OCI-M2 (cell line): ENCODE results near the gene ANKRD39.

Source experiments
- DNase-seq: peaks from one replicate; lab custom pipeline; 2025; ENCODE audit not compliant: unreplicated experiment; lab: John Stamatoyannopoulos, UW

Gene ANKRD39

GRCh38 chr2:96831679-96832078 lies 26.1 kb downstream of the ANKRD39 start:
- DNase-seq = no peak

GRCh38 chr2:96830044-96830562 lies 27.7 kb downstream of the ANKRD39 start:
- no peak for DNase-seq

DNA sequence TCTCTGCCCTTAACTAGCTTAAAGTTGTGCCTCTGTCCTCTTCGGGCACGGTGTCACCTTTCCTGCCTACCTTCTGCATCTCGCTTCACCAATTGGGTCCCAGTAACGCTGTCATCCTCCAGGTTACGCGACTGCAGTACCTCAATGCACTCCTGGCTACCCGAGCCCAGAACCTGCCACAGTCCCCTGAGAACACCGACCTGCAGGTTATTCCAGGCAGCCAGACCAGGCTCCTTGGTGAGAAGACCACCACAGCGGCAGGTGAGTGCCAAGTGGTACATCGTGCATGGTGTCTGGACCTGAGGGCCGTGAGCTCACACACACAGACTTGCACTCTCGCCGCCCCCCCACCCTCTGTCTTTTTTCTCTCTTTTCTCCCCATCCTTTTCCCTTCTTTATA lies 28.9 kb downstream of the ANKRD39 start:
- DNase-seq = no peak

DNA sequence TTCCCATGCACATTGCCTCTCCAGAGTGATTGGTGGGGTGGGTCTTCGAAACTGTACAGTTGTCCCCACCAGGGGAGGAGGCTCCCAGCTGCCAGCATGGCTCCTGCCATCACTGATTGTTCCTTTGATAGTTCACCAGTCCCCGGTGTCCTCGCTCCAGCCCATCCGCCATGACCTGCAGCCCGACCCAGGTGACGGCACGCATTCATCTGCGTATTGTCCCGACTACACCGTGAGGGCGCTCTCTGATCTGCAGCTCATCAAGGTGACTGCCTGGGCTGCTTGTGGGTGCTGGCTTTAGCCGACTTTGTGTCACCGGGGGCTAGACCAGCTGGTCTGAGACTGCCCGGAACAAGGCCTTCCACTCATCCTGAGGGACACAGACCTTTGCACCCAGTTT lies 29.4 kb downstream of the ANKRD39 start:
- no peak for DNase-seq

GRCh38 chr2:96826546-96827278 lies 31.1 kb downstream of the ANKRD39 start:
- no peak for DNase-seq

GRCh38 chr2:96825057-96825456 lies 32.8 kb downstream of the ANKRD39 start:
- no peak for DNase-seq

DNA sequence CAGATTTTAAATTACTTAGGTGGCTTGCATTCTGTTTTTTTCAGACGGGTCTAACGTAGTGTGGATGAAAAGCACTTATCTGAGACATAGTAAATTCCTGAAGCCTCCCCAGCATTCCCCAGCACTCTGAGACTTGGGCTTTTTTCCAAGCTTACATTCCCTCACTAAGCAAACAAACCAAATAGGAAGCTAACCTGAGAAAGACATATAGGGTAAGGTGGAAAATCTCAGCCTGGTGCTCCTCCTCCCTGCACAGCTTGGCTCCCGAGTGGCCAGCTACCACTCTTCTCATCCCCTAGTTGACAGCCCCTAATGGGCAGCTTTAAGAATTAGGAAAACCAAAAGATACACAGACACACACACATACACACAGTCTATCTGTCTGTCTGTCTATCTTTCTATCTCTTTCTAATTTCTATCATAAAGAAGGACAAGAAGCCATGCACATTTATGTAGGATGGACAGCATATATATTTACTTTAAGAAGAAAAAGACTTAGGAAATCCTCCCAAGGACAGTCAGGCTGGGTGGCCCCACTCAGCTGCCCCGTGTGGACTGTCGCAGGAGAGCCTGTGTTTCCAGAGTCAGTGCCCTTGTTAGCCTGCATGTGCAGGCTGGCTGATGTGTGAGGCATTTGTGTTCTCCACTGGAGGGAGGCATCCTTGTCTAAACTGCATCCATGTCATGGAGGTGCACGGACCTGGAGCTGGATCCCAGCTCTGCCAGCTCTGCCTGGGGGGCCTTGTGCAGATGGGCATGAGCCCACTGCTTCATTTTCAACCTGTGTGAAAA lies 33.5 kb downstream of the ANKRD39 start:
- DNase-seq = no peak

- DNase-seq = no peak
Measured at GRCh38 chr2:96823198-96823597, 34.6 kb downstream of the ANKRD39 start.

- no peak for DNase-seq
Measured at GRCh38 chr2:96822786-96823185, 35.0 kb downstream of the ANKRD39 start.

DNA sequence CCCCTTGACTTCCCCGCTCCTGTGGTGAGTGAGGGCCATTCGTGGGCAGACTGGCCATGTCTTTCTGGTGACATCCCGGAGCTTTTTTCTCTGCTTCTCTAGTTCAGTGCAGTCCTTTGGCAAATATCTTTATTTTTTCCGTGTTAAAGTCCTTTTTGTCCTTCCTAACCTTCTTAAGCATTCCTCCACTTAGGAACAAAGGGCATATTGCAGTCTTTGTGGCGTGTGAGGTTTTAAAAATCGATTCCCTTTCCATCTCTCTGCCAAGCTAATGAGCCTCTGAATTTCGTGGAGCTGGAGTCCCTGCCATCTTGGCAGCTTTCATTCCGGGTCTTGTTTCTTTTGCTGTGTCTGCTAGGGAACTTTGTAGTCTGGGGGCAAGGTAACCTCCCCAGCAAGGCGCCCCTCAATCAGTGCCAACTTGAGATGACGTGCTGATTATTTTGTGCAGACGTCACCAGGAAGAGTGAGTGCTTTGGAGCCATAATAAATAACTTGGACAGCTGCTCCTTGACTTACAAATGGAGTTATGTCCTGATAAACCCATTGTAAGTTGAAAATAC lies 36.6 kb downstream of the ANKRD39 start:
- no peak for DNase-seq

DNA sequence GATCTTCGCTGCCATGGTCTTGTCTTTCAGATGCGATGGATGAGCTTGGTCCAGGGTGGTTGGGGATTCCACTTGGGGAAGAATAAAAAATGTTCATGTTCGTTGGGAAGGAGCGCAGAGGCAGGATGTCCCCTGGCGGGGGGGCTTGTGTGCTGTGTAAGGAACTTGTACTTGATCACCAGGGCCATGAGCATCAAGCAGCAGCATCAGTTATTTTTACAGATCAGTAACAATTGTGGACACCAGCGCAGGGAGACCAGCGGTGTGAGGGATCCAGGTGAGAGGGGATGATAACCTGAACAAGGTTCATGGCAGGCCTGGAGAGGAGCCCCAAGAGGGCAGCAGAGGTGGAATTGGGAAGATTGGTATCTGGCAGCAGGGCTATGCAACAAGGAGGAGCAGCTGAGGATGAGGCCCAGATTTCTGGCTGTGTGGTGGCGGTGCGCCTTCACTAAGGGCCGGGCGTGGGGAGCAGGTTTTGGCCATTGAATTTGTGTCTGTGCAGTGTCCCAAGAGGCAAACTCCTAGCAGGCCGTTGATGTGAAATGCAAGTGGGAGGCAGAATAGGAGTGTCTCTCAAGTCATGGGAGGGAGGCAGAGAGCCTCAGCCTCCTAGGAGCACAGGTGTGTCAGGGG lies 37.8 kb downstream of the ANKRD39 start:
- DNase-seq = no peak

- no peak for DNase-seq
Measured at GRCh38 chr2:96819128-96819875, 38.5 kb downstream of the ANKRD39 start.

GRCh38 chr2:96817882-96818281 lies 39.9 kb downstream of the ANKRD39 start:
- no peak for DNase-seq

DNA sequence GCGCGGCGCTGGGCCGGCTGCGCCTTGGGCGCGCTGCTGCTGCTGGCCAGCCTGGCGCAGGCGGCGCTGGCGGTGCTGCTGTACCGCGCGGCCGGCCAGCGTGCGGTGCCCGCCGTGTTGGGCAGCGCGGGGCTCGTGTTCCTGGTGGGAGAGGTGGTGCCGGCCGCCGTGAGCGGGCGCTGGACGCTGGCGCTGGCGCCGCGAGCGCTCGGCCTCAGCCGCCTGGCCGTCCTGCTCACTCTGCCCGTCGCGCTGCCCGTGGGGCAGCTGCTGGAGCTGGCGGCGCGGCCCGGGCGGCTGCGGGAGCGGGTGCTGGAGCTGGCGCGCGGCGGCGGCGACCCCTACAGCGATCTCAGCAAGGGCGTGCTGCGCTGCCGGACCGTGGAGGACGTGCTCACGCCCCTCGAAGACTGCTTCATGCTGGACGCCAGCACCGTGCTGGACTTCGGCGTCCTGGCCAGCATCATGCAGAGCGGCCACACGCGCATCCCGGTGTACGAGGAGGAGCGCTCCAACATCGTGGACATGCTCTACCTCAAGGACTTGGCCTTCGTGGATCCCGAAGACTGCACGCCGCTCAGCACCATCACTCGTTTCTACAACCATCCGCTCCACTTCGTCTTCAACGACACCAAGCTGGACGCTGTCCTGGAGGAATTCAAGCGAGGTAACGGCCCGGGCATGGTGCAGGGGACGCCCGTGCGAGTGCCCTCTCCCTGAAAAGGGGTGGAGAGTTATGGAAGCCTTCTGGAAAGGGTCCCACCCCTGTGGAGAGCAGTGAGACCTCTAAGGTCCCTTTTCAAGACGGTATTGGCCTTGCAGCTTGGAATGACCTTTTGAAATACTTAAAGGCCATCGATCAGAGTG lies 40.7 kb downstream of the ANKRD39 start:
- no peak for DNase-seq

- DNase-seq = peak; percentile 33
Measured at GRCh38 chr2:96816127-96816835, 41.5 kb downstream of the ANKRD39 start, which contains the start of gene CNNM3. TSS of gene CNNM3 (plus strand) at chr2:96816268. CDS start at chr2:96816278, 10 bp downstream.

GRCh38 chr2:96815326-96816126 lies 42.3 kb downstream of the ANKRD39 start:
- DNase-seq = no peak

- no peak for DNase-seq
Measured at GRCh38 chr2:96813656-96814055, 44.2 kb downstream of the ANKRD39 start.

- no peak for DNase-seq
Measured at GRCh38 chr2:96811917-96812316, 45.9 kb downstream of the ANKRD39 start.
